Neutrophil (primary cell): ENCODE data around the gene CHRM4.

ENCODE experiments used
- H3K27ac ChIP-seq: fragments of 200-600 bp; sonication (generic); 2 replicates; pipeline ENCODE4 v1.5.1; 2016; ENCODE audit warnings: mild to moderate bottlenecking, moderate library complexity
- H3K27me3 ChIP-seq: fragments of 200-600 bp; sonication (generic); 2 replicates; pipeline ENCODE4 v1.6.0; 2016; ENCODE audit warnings: mild to moderate bottlenecking
- H3K36me3 ChIP-seq: fragments of 200-600 bp; sonication (generic); 2 replicates; pipeline ENCODE4 v1.5.1; 2017
- H3K4me1 ChIP-seq, 2 experiments: fragments of 200-600 bp in 1 of 2; sonication (generic) in 1 of 2; 1 replicate in 1 of 2; 2 replicates in 1 of 2; pipeline versions ENCODE4 v1.5.1 to v1.6.1; 2013 to 2016; ENCODE audit warnings: low read depth in 1 of 2, low read length in 1 of 2, mild to moderate bottlenecking in 1 of 2, moderate library complexity in 1 of 2; ENCODE audit not compliant: control insufficient read depth in 1 of 2, insufficient read depth in 1 of 2
- H3K4me3 ChIP-seq, 2 experiments: fragments of 200-600 bp in 1 of 2; sonication (generic) in 1 of 2; 1 replicate in 1 of 2; 2 replicates in 1 of 2; pipeline ENCODE4 v1.5.1; 2013 to 2016; ENCODE audit warnings: low read depth in 1 of 2, low read length in 1 of 2, mild to moderate bottlenecking in 1 of 2, moderate library complexity in 1 of 2
- H3K9me3 ChIP-seq: fragments of 200-600 bp; sonication (generic); 2 replicates; pipeline ENCODE4 v1.5.1; 2016
- TF ChIP-seq, protein P1 (sequence below): fragments of 200-600 bp; sonication (generic); IDR thresholded peaks from 2 replicates; pipeline ENCODE4 v1.5.1; 2016; ENCODE audit warnings: antibody characterized with exemption

CHRM4 gene

GRCh38 chr11:46391578-46392420, at the start of gene CHRM4:
CHRM4 (minus strand) TSS chr11:46391776; CDS start chr11:46386557, 5,219 bp downstream.
- Histone ChIP-seq H3K9me3 (no peaks in the 10 kb centered on the region), H3K27me3 (peaks cover 80% of the 10 kb centered on the region), H3K4me1 (peaks cover 24 to 50% of the 10 kb centered on the region in 2 experiments), H3K4me3 (peak within 1 kb of the TSS; percentile 31 to 53), H3K36me3 (peaks cover 13% of the 10 kb centered on the region), H3K27ac (no peak within 1 kb of the TSS)
- TF ChIP-seq, protein P1, sequence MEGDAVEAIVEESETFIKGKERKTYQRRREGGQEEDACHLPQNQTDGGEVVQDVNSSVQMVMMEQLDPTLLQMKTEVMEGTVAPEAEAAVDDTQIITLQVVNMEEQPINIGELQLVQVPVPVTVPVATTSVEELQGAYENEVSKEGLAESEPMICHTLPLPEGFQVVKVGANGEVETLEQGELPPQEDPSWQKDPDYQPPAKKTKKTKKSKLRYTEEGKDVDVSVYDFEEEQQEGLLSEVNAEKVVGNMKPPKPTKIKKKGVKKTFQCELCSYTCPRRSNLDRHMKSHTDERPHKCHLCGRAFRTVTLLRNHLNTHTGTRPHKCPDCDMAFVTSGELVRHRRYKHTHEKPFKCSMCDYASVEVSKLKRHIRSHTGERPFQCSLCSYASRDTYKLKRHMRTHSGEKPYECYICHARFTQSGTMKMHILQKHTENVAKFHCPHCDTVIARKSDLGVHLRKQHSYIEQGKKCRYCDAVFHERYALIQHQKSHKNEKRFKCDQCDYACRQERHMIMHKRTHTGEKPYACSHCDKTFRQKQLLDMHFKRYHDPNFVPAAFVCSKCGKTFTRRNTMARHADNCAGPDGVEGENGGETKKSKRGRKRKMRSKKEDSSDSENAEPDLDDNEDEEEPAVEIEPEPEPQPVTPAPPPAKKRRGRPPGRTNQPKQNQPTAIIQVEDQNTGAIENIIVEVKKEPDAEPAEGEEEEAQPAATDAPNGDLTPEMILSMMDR: no peak

DNA sequence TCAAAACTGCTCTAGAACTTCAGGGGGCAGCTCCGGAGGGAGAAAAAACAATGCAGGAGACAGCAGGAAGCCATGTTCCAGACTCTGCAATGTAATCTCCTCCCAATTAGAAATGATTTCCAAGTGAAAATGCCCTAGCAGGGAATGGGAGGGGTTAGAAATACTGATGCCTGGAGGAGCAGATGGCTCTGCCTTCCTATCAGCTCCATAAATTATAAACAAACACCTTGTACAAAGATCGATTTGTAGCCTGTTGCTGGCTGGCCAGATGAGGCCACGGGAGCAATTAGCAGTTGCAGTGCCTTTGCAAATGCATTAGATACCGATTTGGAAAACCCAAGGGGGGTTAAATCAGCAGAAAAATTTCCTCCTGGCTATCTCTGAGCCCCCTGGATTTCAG, 46.6 kb upstream of the CHRM4 start:
- Histone ChIP-seq H3K36me3 (peaks cover 35% of the 10 kb centered on the region), H3K4me1 (no peaks in the 10 kb centered on the region), H3K9me3 (no peaks in the 10 kb centered on the region), H3K27me3 (no peaks in the 10 kb centered on the region), H3K27ac (no peak overlapping the region), H3K4me3 (no peak overlapping the region)
- TF ChIP-seq, protein P1: no peak

DNA sequence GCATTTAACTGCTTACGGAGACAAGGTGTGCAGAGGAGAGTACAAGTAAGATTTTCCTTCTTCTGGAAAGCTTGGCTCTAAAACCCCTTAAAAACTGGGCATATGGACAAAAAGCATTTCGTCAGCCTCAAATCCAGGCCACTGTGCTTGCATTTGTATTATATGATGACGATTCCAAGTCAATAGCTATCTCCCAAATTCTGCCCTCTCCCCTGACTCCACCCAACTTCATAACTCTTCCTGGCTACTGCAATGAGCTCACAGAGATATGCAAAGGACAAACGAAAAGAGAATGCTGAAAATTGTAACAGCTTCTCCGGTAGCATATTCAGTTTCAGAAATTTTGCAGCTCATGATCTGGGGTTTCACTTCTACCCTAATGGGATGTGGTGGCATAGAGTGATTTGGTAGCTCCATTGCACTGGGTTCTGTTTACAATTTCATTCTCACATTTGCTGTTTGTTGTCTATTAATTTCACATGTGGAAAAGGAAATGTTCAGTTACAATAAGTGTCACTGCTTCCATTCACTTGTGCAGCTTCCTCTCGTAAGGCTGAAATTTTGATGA, 45.6 kb upstream of the CHRM4 start:
- no peak overlapping the region for H3K4me3 ChIP-seq
- TF ChIP-seq, protein P1: no peak

DNA sequence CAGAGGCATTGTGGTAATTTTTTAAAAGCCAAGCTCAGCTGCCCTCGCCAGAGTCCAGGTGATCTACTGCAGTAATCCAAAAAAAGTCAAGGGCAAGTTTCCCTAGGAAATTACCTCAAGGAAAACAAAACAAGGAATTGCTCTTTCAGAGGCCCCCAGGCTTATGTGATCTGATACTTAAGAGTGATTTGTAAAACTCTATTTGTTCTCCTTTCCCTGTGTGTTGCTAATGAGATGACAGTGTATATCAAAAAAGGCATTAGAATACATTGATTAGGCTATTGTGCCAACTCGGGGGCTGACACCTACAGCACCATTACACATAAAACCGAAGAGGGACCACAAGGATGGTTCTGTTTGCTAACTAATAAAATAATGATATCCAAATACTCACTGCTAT, 44.5 kb upstream of the CHRM4 start:
- Histone ChIP-seq H3K4me1 (no peaks in the 10 kb centered on the region), H3K36me3 (peaks cover 32% of the 10 kb centered on the region), H3K9me3 (no peaks in the 10 kb centered on the region), H3K4me3 (no peak overlapping the region), H3K27ac (no peak overlapping the region), H3K27me3 (no peaks in the 10 kb centered on the region)
- TF ChIP-seq, protein P1: no peak

More for the DNA sequence above, 45.6 kb upstream of the CHRM4 start:
- H3K9me3 ChIP-seq: no peaks in the 10 kb centered on the region
- no peaks in the 10 kb centered on the region for H3K4me1 ChIP-seq
- H3K27me3 ChIP-seq: no peaks in the 10 kb centered on the region
- H3K36me3 ChIP-seq: peaks cover 33% of the 10 kb centered on the region
- no peak overlapping the region for H3K27ac ChIP-seq

GRCh38 chr11:46435679-46436078, 44.1 kb upstream of the CHRM4 start:
- no peak overlapping the region for H3K4me3 ChIP-seq
- H3K27me3 ChIP-seq: no peaks in the 10 kb centered on the region
- peaks cover 36% of the 10 kb centered on the region for H3K36me3 ChIP-seq
- H3K9me3 ChIP-seq: no peaks in the 10 kb centered on the region
- no peak overlapping the region for H3K27ac ChIP-seq
- TF ChIP-seq, protein P1: no peak
- no peaks in the 10 kb centered on the region for H3K4me1 ChIP-seq
